HCT116 (cell line): ENCODE results near the gene ZNF14. TPM values are rescaled to one million over a fixed set of nuclear protein-coding genes. Genes with fewer than 3 reads are reported as not detected.

ENCODE experiments used
- ATAC-seq: fragments of 200-7000 bp; cut with Tn5 transposase; 2 replicates; pipeline ENCODE4 v1.9.1; 2020; ENCODE audit warnings: mild to moderate bottlenecking, moderate library complexity
- BruUV-seq: library from RNA; stranded (reverse); fragments of 400-500 nt; replicated peaks from 2 replicates; lab custom pipeline; 2021; lab: Mats Ljungman, UMichigan
- CTCF ChIA-PET: fragments of 300-600 bp; sonication (Branson Sonifier 250); formaldehyde crosslinking; loops from one replicate; lab custom pipeline; 2021; ENCODE audit warnings: antibody characterized with exemption; lab: Charles Lee
- POLR2A ChIA-PET: fragments of 300-600, 350-600 bp; sonication (Branson Sonifier 250); formaldehyde crosslinking; loops from one replicate; lab custom pipeline; 2021; ENCODE audit warnings: antibody characterized with exemption; lab: Charles Lee
- RAD21 ChIA-PET, 2 experiments: fragments of 300-600 bp; sonication (Branson Sonifier 250); formaldehyde crosslinking; loops; one replicate each; lab custom pipeline; 2023; ENCODE audit warnings: low total read pairs in 2 of 2; ENCODE audit not compliant: uncharacterized antibody in 2 of 2, unreplicated experiment in 2 of 2, low non-redundant PET in 1 of 2; lab: Charles Lee
- DNase-seq: peaks from one replicate; pipeline ENCODE4 v3.0.0-alpha.2; 2010; ENCODE audit warnings: low read depth, low spot score
- H2AFZ ChIP-seq: fragments of 200-600 bp; shearing (Covaris generic), sonication (generic); 2 replicates; pipeline ENCODE4 v1.6.1; 2017; ENCODE audit warnings: low read depth, mixed run types, mixed read lengths, antibody characterized with exemption, low read length; ENCODE audit not compliant: poor library complexity, severe bottlenecking
- H3K27ac ChIP-seq: 2 replicates; pipeline ENCODE4 v1.5.1; 2012; ENCODE audit warnings: low read depth, low read length
- H3K27me3 ChIP-seq: fragments of 200-600 bp; sonication (generic); 2 replicates; pipeline ENCODE4 v1.6.1; 2016; ENCODE audit warnings: mixed run types, low read length, mixed read lengths; ENCODE audit not compliant: insufficient read depth
- H3K36me3 ChIP-seq, 2 experiments: fragments of 200-500 bp in 1 of 2; fragments of 200-600 bp in 1 of 2; sonication (Bioruptor generic) in 1 of 2; sonication (generic) in 1 of 2; 2 replicates each; pipeline versions ENCODE4 v1.5.1 to v1.6.1; 2014 to 2016; ENCODE audit warnings: low read length in 2 of 2, inconsistent platforms in 1 of 2, mixed read lengths in 1 of 2, mixed run types in 1 of 2; ENCODE audit not compliant: insufficient read depth in 2 of 2, control insufficient read depth in 1 of 2
- H3K4me1 ChIP-seq, 2 experiments: fragments of 200-600 bp in 1 of 2; sonication (generic) in 1 of 2; 2 replicates each; pipeline versions ENCODE4 v1.5.1 to v1.6.1; 2012 to 2017; ENCODE audit warnings: low read length in 2 of 2, inconsistent platforms in 1 of 2, mild to moderate bottlenecking in 1 of 2, mixed read lengths in 1 of 2, mixed run types in 1 of 2, moderate library complexity in 1 of 2; ENCODE audit not compliant: insufficient read depth in 2 of 2, control insufficient read depth in 1 of 2
- H3K4me2 ChIP-seq: fragments of 200-600 bp; sonication (generic); 2 replicates; pipeline ENCODE4 v1.6.1; 2017; ENCODE audit warnings: mixed run types, low read length, mixed read lengths
- H3K4me3 ChIP-seq, 2 experiments: fragments of 200-600 bp in 1 of 2; sonication (generic) in 1 of 2; replicated peaks in 1 of 2; 2 replicates each; pipeline ENCODE4 v1.5.1; 2011 to 2016; ENCODE audit warnings: low read length in 2 of 2, control low read depth in 1 of 2, low read depth in 1 of 2, mild to moderate bottlenecking in 1 of 2, mixed read lengths in 1 of 2, mixed run types in 1 of 2
- H3K79me2 ChIP-seq: fragments of 200-600 bp; sonication (generic); 2 replicates; pipeline ENCODE4 v1.6.1; 2017; ENCODE audit warnings: mild to moderate bottlenecking, mixed run types, low read length, moderate library complexity, mixed read lengths; ENCODE audit not compliant: insufficient read depth
- H3K9ac ChIP-seq: fragments of 200-600 bp; sonication (generic); 2 replicates; pipeline ENCODE4 v1.6.1; 2016; ENCODE audit warnings: low read length, mixed read lengths
- H3K9me2 ChIP-seq: fragments of 200-600 bp; sonication (generic), shearing (Covaris generic); 2 replicates; pipeline ENCODE4 v1.6.1; 2017; ENCODE audit warnings: mixed run types, mild to moderate bottlenecking, moderate library complexity; ENCODE audit not compliant: insufficient read depth
- H3K9me3 ChIP-seq, 2 experiments: fragments of 200-500 bp in 1 of 2; fragments of 200-600 bp in 1 of 2; sonication (Bioruptor generic) in 1 of 2; sonication (generic) in 1 of 2; 2 replicates each; pipeline ENCODE4 v1.6.1; 2014 to 2017; ENCODE audit warnings: low read length in 2 of 2, mixed read lengths in 2 of 2, inconsistent platforms in 1 of 2, low read depth in 1 of 2, mild to moderate bottlenecking in 1 of 2, mixed run types in 1 of 2, moderate library complexity in 1 of 2; ENCODE audit not compliant: control insufficient read depth in 1 of 2, insufficient read depth in 1 of 2
- H4K20me1 ChIP-seq: fragments of 200-600 bp; sonication (generic), shearing (Covaris generic); 2 replicates; pipeline ENCODE4 v1.6.1; 2017; ENCODE audit warnings: mixed run types, mild to moderate bottlenecking, moderate library complexity; ENCODE audit not compliant: insufficient read depth
- CBX3 ChIP-seq: IDR thresholded peaks from 2 replicates; pipeline ENCODE4 v1.6.1; 2012; ENCODE audit warnings: low read depth
- CEBPB ChIP-seq: IDR thresholded peaks from 2 replicates; pipeline ENCODE4 v1.6.1; 2012; ENCODE audit warnings: low read depth
- CTCF ChIP-seq, 3 experiments: fragments of 200-600 bp in 1 of 3; sonication (generic) in 1 of 3; IDR thresholded peaks in 2 of 3; conservative IDR thresholded peaks in 1 of 3; 2 replicates each; pipeline ENCODE4 v1.5.1; 2012 to 2017; ENCODE audit warnings: low read depth in 2 of 3, low read length in 2 of 3, antibody characterized with exemption in 1 of 3, borderline replicate concordance in 1 of 3, control low read depth in 1 of 3, mild to moderate bottlenecking in 1 of 3, mixed read lengths in 1 of 3, mixed run types in 1 of 3, moderate library complexity in 1 of 3; ENCODE audit not compliant: insufficient read depth in 1 of 3
- ELF1 ChIP-seq: IDR thresholded peaks from 2 replicates; pipeline ENCODE4 v1.6.1; 2012; ENCODE audit warnings: low read depth, borderline replicate concordance
- EZH2phosphoT487 ChIP-seq: fragments of 200-600 bp; IDR thresholded peaks from 2 replicates; pipeline ENCODE4 v1.6.1; 2018; ENCODE audit warnings: antibody characterized with exemption, borderline replicate concordance
- JUND ChIP-seq: IDR thresholded peaks from 2 replicates; pipeline ENCODE4 v1.6.1; 2012
- MAX ChIP-seq: IDR thresholded peaks from 2 replicates; pipeline ENCODE4 v1.6.1; 2012
- POLR2A ChIP-seq: IDR thresholded peaks from 2 replicates; pipeline ENCODE4 v1.7.0; 2011; ENCODE audit warnings: borderline replicate concordance; ENCODE audit not compliant: insufficient read depth, insufficient read length; ENCODE audit errors: extremely low read depth
- POLR2AphosphoS5 ChIP-seq: IDR thresholded peaks from 2 replicates; pipeline ENCODE4 v1.6.1; 2011; ENCODE audit warnings: mild to moderate bottlenecking, low read depth, low read length, moderate library complexity
- RAD21 ChIP-seq: IDR thresholded peaks from 2 replicates; pipeline ENCODE4 v1.6.1; 2012; ENCODE audit warnings: low read depth, mild to moderate bottlenecking
- SP1 ChIP-seq: IDR thresholded peaks from 2 replicates; pipeline ENCODE4 v1.6.1; 2012; ENCODE audit warnings: low read depth
- TCF7L2 ChIP-seq: IDR thresholded peaks from 2 replicates; pipeline ENCODE4 v1.7.0; 2011; ENCODE audit warnings: borderline replicate concordance, inconsistent platforms; ENCODE audit not compliant: insufficient read depth, insufficient read length; ENCODE audit errors: extremely low read depth
- ZBTB33 ChIP-seq: IDR thresholded peaks from 2 replicates; pipeline ENCODE4 v1.6.1; 2011; ENCODE audit warnings: mild to moderate bottlenecking, low read length, moderate library complexity; ENCODE audit not compliant: insufficient replicate concordance; ENCODE audit errors: extremely low read depth
- ZFX ChIP-seq: fragments of 450-650 bp; IDR thresholded peaks from 2 replicates; pipeline ENCODE4 v1.6.1; 2017
- ZNF274 ChIP-seq: fragments of 200-500 bp; sonication (Bioruptor generic); IDR thresholded peaks from 2 replicates; pipeline ENCODE4 v1.6.1; 2014; ENCODE audit warnings: mild to moderate bottlenecking, low read depth, low read length, inconsistent platforms
- intact Hi-C: fragments of 100-400 bp; cut with micrococcal nuclease; formaldehyde crosslinking; loops from 2 replicates; pipeline ENCODE4 v1.10.0; 2022
- total RNA-seq: library from RNA; stranded (reverse); gene quantifications from one replicate; pipeline ENCODE4 v1.2.1, GENCODE V29; 2021; ENCODE audit not compliant: unreplicated experiment

The ZNF14 gene
- total RNA-seq, 1 experiment from 2014 or later: 4.8 TPM

GRCh38 chr19:19737559-19738332, 4.8 kb upstream of the ZNF14 start:
- ATAC-seq (no peak), DNase-seq (no peak)
- H3K27me3 ChIP-seq: no peaks in the 10 kb centered on the region
- ChIA-PET POLR2A (no interaction called here), CTCF (no interaction called here), RAD21 (no interaction called here)
- no peaks in the 10 kb centered on the region for H3K9me3 ChIP-seq
- no peak overlapping the region for H3K4me2 ChIP-seq
- H4K20me1 ChIP-seq: no peaks in the 10 kb centered on the region
- BruUV-seq: no TSS peak
- intact Hi-C loops: no loop called here
- no peak overlapping the region for H3K9ac ChIP-seq
- peaks cover under 1% of the 10 kb centered on the region; the same call in 1 of the 2 replicates for H3K79me2 ChIP-seq
- no peak overlapping the region for H3K4me3 ChIP-seq
- no peaks in the 10 kb centered on the region for H3K9me2 ChIP-seq
- no peaks in the 10 kb centered on the region for H3K36me3 ChIP-seq
- H2AFZ ChIP-seq: no peak overlapping the region
- H3K27ac ChIP-seq: no peak overlapping the region
- H3K4me1 ChIP-seq: peaks cover 0 to 4% of the 10 kb centered on the region in 2 experiments; a peak in 1 of 4 replicates
- no peak for TF ChIP-seq ZNF274
- no peak for TF ChIP-seq ELF1
- TF ChIP-seq POLR2AphosphoS5: no peak
- TF ChIP-seq ZBTB33: no peak
- no peak for TF ChIP-seq MAX
- no peak for TF ChIP-seq CBX3
- no peak for TF ChIP-seq TCF7L2
- TF ChIP-seq RAD21: no peak
- no peak for TF ChIP-seq SP1
- no peak for TF ChIP-seq ZFX
- no peak for TF ChIP-seq POLR2A
- no peak for TF ChIP-seq JUND
- no peak for TF ChIP-seq EZH2phosphoT487
- no peak for TF ChIP-seq CEBPB
- TF ChIP-seq CTCF (IDR thresholded peaks at IDR 0.05 in 2 of 3, conservative IDR thresholded peaks at IDR 0.05 in 1 of 3; ENCODE audit: borderline replicate concordance in 1 of 3, insufficient read depth in 1 of 3, low read depth in 2 of 3, low read length in 2 of 3): no peak
